Measurements from ENCODE around the gene KRT74.
A peak's percentile ranks its signal among the peaks of the same experiment; 100 is the strongest.

KRT74 gene

DNA sequence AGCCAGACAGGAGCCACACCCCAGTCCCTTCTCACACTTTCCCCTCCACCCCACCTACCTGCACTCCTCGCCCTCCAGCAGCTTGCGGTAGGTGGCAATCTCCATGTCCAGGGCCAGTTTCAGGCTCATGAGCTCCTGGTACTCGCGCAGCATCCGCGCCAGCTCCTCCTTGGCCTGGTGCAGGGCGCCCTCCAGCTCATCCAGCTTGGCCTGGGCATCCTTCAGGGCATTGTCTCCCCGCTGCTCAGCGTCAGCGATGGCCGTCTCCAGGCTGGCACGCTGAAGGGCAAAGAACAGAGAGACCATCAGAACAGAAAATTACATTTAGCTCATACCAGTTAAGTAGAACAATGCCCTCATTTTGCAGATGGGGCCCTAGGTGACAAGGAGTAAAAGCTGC, 5.5 kb downstream of the KRT74 start:
- no peak for DNase-seq

DNA sequence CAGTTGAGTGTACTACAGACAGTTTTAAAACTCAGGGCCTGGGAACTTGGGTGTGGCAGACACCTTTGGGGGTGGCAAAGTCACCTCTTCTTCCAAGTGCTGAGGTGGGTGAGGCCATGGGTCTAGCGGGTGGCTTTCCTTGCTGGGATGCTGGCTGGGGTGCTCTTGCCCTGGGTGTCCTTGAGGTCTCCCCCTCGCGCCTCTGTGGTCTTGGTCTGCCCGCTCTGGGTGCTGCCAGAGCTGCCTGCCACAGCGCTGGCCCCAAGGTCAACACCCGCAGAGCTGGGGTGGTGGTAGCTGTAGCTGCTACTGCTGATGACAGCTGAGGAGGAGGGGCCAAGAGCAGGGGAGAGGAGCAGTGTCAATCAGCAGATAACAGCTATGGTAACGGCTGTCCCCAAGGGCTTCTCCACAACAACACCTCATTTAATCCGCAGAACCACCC, 6.8 kb downstream of the KRT74 start:
- DNase-seq, result no peak

DNA sequence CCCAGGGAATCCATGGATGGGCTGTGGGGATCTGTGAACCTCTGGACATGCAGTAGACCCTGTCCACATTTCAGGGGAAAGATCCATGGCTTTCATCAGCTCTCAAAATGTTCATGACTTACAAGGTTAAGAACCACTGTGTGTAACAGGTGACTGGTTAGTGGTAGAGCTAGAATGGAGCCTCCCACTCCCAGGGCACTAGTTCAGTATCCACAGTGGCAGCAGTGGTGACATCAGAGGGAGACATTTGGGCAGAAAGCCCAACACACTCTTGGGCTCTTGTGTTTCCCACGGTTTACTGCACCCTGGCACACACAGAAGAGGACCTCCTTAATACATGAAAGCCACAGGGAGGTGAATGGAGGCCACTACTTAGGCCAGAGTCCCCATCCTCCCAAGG, 9.1 kb downstream of the KRT74 start:
- no peak for DNase-seq

DNA sequence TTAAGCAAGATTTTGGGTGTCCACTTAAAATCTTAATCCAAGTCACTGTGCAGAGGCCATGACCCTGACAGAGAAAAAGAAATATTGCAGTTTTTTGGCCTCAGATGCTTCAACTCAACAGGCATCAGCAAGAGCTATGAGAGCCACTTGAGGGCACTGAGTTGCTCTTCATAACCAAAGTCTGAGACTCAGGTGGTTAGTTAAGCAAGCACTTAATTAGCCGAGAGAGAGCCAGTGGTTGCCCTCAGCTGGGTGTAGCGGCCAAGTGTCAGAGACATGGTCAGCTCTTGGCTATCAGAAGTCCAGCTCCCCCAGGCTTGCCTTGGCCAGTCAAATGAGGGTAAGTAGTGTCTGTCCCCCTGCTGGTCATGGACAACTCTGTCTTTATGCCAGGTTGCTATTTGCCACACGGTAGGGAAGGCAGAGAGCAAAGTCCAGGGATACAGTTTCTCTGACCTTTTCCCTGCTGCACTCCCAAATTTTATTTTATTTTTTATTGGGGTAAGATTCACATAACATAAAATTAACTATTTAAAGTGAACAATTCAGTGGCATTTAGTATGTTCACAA, 11.7 kb downstream of the KRT74 start:
- DNase-seq, result no peak

DNA sequence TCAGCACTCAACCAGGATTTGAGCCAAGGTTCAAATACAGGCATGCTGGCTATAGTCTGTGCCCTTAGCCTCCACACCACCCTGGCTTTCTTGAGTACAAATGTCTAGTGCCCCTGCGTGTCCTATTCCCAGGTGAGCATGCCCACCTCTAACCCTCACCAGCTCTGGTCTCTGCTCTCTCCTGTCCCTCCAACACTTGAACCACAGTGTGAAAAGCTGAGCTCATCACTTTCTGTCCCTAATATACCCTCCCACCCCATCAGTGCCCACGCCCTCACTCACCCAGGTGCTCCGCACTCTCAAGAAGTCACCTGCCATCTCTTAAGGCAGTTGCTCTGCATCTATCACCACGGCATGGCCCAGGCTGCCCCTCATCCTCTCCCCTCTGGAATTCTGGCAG, 13.7 kb downstream of the KRT74 start:
- no peak for DNase-seq

DNA sequence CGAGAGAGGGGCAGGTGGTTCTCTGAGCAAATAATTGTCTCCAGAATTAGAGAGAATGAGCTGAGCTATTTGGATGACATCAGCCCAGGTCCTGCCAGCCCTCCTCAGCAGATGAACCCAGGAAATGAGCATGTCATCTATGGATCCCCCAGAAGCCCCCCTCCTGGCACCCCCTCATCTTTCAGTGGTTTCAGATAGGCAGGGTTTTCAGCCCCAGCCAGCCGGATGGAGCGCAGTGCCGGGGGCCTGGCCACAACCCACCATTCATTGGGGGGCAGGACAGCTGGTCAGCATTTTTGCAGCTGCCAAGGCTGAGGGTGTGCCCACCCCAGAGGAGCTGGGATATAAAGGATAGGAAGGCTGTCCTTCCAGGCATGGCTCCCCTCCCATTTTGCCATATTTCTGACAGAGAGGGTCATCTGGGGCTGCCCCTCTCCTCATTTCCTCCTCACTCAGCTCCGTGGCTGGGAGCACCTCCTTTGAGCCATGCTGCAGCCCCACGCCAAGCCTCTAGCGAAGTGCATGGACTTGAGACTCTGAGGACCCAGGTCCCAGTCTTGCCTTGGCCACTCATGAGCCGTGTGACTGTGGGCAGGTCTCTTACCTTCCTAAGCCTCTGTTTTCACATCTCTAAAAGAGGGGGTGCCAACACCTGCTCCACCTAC, 14.7 kb downstream of the KRT74 start:
- DNase-seq, result no peak

DNA sequence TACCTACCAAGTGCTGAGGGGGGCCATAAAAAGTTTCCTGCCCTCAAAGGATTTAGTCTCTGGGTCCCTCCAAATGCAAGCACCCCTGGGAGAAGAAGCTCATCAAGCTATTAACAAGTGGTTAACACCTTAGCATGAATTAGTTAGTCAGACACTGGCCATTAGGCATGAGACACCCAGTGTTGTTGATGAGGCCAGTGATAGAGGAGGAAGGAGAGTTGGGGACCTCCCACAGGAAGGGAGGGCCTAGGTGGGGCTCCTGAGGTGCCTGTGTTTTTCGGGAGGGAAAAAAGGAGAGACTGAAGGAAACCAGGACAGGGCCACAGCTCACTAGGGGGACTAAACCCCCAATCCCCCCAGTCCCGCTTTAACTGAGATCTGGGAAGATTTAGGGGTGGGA, 16.2 kb downstream of the KRT74 start:
- no peak for DNase-seq

DNA sequence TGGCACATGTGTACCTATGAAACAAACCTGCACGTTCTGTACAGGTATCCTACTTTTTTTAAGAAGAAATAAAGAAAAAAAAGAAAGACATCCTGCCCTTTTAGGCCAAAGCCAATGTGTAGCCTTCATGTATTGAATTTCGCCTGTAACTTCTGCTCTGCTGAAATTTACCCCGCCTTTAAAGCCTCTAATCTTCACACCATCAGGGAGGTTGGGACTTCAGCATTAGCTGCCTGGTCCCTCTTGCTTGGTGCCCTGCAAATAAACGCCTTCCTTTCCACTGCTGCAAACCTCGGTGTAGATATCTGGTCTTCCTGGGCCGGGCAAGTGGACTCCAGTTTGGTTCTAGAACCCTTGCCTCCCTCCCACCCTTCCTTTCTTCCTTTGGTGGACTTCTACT, 18.1 kb downstream of the KRT74 start:
- no peak for DNase-seq

DNA sequence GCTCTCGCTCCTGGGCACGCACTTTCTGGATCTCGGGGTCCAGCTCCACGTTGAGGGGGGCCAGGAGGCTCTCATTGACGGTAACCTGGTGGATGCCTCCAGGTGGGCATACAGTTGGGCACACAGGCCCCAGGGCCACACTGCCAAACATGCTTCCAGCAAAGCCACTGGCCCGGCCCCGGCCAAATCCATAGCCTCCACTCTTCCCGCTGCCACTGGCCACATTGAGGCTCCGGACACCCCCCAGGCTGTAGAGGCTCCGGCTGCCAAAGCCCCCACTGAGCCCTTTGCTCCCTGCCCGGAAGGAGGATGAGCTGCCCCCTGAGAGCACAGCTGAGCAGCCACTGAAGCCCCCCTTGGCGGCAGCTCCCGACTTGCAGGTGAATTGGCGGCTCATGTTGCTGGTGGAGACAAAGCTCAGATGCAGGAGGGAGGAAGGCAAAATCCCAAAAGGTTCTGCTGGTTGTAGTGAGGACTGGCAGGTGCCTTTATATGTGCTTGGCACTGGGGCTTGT, 20.9 kb downstream of the KRT74 start, which contains the start of gene KRT71:
TSS of gene KRT71 (minus strand) at position 465 of the 515 bp plus-strand sequence. CDS start at position 397, 68 bp downstream.
- DNase-seq, result no peak

DNA sequence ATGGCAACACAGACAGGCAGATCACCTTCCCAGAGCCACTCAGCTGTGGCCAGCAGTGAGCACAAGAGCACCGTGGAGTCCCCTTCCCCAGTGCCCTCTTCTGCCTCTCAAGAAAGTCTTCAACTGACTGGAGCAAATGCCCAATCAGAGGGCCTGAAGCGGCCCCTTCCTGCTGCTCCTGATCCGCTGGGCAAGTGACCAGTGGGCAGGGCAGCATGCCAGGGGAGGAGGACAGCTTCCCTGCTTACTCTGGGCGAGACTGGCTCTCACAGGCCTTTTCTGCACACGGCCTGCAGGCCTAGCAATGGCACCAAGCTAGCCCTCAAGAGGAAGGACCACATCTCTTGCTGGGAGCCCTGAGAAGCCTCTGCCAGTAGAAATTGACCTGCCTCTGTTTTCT, 21.6 kb downstream of the KRT74 start:
- no peak for DNase-seq

DNA sequence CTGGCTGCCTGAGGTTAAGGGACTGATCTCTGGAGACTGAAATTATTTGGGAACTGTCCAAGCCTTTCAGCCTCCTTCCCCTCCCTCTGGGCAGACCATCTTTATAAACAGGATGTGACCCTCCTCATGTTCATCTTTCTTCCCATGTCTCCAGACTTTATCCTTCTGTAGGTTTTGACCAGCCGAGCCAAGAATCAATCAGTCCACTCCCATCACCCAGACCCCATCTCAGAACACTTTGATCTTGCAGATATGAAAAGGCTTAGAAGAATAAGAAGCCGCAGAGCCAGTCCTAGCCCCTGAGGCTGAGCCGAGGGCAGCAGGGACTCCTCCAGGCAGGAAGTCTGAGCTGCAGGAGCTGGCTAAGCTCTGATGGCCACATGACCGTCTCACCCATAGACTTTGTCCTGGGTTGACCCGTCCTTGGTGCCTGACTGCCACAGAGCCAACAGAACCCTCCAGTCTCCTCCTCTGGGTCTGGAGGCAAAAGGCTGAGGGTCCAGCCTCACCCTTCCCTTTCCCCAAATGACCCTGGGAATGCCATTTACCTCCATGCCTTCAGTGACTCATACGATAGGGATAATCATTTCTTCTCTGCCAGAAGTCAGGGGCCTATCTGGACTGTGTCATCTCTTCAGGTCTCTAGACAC, 22.3 kb downstream of the KRT74 start:
- no peak for DNase-seq

DNA sequence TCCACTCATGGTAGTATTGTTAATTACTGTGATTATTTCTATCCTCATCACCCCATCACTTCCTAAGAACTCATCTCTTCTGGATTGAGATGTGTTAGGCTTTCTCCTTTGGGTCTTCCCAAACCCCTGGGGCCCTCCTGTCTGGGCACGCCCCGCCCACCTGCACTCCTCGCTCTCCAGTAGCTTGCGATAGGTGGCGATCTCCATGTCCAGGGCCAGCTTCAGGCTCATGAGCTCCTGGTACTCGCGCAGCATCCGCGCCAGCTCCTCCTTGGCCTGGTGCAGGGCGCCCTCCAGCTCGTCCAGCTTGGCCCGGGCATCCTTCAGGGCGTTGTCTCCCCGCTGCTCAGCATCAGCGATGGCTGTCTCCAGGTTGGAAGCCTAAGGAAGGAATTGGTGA, 27.5 kb downstream of the KRT74 start:
- no peak for DNase-seq

DNA sequence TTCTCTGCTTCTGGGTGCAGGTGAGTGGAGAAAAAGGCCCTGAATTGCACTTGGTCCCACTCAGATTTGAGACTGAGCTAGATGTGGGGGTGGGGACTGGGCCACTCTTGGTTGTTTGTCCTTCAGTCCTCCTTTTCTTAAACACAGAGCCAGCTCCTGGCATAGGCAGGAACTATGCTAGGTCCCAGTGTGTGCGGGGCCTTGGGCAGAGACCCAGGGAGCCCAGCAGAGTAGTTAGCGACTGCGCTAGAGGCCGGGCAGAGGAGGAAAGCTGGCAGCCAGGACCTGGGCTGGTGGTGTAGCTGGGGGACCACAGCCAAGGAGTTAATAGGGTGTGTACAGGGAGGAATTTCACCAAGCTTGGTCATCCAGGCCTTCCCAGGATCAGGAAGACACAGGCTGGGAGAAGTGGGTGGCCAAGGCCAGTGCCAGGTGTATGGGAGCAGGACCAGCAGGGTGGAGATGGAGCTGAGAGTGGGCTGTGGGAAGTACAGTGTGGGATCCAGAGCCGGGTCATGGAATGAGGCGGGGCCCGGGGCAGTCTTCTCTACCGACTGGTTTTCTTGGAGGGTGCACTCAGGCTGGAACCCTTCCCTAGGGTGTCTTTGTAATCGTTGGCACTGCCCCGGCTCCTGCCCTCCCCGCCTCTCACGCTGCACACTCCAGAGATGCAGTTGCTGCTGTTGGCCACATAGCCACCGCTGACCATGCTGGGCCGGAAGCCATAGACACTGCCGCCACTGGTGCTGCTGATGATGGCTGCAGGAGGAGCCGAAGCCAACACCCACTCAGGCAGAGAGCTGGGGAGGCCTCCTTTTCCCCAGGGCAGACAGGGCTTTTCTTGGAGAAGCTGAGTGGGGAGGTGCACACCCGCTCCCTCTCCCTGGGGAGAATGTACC, 29.4 kb downstream of the KRT74 start:
- DNase-seq, result no peak

DNA sequence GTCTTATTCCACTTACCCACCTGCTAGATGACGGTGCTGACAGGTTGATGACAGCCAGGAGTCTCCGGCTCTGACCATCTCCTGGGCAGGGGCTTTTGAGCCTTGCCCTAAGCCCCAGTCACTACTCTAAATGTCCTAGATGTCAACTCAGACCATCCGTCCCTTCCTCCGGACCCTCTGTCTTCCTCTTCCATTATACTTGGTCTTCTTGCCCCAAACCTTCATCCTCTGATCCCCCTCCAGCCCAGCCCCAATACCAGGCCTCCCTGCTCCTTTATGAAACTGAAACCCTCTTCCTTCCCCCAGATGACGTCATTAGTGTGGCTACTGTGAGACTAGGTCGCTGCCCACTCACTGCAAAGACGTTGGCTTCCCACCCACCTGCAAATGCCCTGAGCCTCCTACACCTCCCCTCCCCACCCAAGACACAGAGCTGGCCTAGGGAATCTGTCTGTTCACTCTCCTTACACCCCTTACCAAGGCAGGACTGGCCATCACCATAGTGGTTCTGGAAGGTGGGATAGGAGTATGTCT, 30.8 kb downstream of the KRT74 start:
- no peak for DNase-seq

DNA sequence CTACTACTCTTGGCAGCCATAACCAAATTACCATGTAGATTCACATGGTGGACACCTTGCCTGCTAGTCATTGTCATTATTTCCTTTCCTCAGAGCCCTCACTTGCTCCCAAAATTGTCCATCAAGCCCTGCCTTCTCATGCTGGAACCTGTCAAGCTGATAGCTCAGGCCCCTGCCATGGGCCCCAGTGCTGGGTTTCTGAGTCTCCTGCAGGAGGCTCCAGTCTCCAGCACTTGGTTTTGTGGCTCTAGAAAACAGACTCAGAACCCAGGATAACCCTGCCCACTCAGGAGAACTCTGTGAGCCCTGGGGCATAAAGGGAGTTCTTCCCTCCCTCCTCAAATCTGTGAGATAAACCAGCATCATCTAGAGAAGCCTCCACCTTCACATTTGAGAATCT, 31.5 kb downstream of the KRT74 start:
- no peak for DNase-seq

DNA sequence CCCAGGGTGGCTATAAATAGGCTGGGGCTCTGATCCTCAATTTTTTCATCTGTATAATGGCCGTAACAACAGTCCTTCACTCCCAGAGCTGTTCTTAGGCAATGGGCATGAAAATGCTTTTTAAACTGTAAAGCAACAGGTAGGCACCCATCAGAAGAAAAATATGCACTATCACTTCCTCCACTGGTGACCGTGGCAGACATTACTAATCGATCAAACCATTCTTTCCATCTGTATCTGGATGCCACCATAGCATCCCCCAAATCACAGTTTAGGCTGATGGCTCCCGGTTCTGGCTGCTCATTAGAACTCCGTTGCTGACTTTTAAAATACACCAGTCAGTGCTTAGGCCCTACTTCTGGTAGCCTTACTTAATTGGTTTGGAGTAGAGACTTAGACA, 31.9 kb downstream of the KRT74 start:
- DNase-seq, result no peak

DNA sequence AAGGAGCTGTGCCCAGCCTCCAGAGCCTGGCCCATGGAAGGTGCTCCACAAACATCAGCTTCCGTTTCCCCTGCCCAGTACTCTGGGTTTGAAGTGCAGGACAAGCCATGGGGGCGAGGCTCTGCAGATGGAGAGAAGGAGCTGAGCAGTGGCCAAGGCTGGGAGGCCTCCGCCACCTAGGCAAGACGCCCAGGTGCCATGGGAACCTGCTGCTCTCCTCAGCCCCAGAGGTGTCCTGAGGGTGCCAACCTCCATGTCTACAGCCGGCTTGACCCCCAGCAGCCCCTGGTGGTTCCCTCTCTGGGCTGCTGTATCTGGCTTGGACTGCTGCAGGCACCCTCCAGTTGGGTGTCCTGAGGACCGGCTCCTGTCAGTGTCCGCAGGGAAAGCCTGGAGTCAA, 33.1 kb downstream of the KRT74 start:
- DNase-seq, result no peak

DNA sequence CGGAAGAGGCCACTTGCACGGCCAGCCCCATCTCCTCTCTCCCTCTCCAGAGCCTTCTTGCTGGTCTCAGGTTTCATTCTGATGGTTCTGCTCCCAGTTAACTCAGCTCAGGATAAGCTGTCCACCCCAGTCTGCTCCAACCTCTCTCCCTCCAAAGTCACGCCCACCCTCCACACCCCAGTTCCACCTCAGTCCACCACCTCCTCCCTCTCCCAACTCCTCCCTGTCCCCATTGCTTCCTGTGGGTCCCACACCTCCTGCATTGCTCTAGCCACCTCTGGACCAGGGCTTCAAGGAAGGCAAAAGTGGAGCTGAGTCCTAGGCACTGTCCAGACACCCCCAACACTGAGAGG, 33.8 kb downstream of the KRT74 start:
- DNase-seq, result no peak

DNA sequence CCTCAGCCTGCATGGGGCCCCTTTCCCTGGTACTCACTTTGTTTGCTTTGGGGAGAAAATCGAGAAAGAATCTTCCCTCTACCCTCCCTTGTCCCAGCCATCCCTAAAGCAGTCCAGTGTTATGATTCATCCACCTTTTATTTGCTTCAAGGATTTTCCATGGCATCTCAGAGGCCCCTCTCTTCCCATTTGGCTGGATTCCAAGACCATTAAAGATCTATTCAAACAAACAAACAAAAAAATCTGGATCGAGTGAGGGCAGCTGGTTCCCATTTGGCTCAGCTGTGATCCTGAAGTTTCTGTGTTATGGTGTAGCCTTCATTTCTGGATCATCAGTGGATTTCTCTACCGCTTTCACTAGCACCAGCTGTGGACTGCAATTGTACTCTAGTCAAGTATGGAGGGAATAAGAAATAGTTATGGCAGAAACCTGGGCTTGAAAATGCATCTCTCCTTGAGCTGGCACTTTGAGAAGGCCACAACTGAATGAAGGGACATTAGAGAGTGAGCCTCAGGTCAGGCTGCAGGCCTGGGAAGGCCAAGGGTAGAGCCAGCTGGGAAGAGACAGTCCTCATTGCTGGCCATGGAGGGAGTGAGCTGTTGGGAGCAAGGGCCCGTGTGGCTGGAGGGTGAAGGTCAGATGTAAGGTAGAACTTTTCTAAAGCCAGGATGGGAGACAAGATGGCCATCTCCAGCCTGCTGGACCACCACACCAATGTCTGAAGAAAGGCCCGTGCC, 34.4 kb downstream of the KRT74 start:
- DNase-seq, result peak; percentile 76

DNA sequence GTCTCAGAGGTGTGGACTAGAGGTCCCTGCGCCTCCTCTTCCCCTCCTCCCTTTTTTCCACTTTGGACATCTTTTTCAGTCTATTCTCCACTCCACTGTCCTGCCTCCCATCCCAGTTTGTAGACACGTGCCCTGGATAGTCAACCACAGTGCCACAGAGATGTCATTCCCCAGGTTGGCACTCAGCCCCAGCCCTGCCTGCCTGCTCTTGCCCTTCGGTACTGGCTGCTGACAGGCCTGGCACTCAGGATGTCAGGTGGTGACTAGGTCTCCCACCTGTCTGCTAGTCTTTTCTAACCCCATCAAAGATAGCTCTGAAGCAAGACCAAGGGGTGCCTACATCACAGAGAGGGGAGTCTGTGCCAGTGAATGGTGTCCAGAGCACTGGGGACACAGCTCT, 36.5 kb downstream of the KRT74 start:
- no peak for DNase-seq

DNA sequence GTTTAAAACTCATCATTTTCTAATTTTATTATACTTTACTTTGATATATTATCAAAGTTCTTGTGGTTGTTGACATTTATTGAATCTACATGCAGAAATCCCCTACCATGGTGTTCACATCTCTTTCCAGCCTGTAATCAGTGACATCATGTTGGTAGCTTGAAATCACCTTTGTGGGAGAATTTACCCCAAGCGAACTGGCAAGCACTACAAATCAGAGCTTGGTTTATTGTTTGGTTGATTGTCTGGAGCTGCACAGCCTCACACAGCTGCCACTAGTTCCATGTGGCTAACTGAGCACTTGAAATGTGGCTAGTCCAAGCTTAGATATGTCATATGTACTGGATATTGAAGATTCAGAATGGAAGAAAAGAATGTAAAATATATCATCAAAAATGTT, 38.1 kb downstream of the KRT74 start:
- DNase-seq, result no peak

DNA sequence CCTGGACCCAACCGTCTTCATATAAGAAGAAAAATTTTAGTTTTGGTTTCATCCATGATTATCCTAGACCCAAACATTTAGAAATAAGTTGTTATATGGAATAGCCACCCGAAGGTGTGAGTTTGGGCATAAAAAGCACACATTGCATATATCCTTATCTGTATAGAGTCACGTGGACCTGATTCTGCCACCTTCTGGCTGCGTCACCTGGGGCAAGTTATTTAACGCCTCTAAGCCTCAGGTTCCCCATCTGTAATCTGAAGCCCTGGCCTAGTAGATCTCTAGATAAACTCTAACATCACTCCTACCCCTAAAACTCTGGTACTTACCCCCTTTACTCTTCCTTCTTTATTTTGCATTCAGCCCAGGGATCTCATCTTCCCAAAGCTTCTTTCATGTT, 39.2 kb downstream of the KRT74 start:
- no peak for DNase-seq
